Measurements from ENCODE around the gene TRIM56. TPM values are rescaled to one million over a fixed set of nuclear protein-coding genes. Genes with fewer than 3 reads are reported as not detected.

TRIM56 gene
- total and polyA plus RNA-seq, 2 of the 4 experiments (the other 2 are of a cell fraction), result 3.9 to 5.9 TPM

- in situ Hi-C loops (cut with MboI; ENCODE audit: low sequenced_read_pairs) (loop anchor here (25.0 kb wide), 1 partner anchor 663 kb away; the partner anchor contains the start of genes MEPCE, PPP1R35 and ZCWPW1), intact Hi-C loops (cut with micrococcal nuclease) (loop anchor here (1.0 kb wide), 3 partner anchors 17 to 27 kb away; partner anchors contain the start of gene SERPINE1), dilution Hi-C loops (cut with HindIII; ENCODE audit: low sequenced_read_pairs, unreplicated experiment) (no loop called here)
- Histone ChIP-seq H3K9me1 (ENCODE audit: insufficient read depth, low read length) (peaks cover 30% of the 10 kb centered on the region), H2BK120ac (ENCODE audit: low read depth, low read length) (peak overlapping the region; percentile 100), H3K4me2 (ENCODE audit: low read depth, low read length) (peak overlapping the region; percentile 33), H3K27ac (ENCODE audit: insufficient read depth, low read length) (peak overlapping the region; percentile 88), H4K20me1 (ENCODE audit: insufficient read depth, low read length) (no peaks in the 10 kb centered on the region; the same call in 1 of the 2 replicates), H3K4me1 (ENCODE audit: control insufficient read depth, insufficient read depth, low read length) (peaks cover 25% of the 10 kb centered on the region), H3K9me3 (ENCODE audit: control insufficient read depth, insufficient read depth, low read length) (no peaks in the 10 kb centered on the region), H4K8ac (ENCODE audit: low read depth in 2 of 2, low read length in 2 of 2) (peak overlapping the region; percentile 87), H3K79me1 (ENCODE audit: low read depth in 1 of 2, low read length in 2 of 2) (peaks cover 24 to 74% of the 10 kb centered on the region in 2 experiments), H3K27me3 (ENCODE audit: control insufficient read depth, insufficient read depth, low read length) (no peaks in the 10 kb centered on the region), H2BK5ac (ENCODE audit: low read depth, low read length, poor library complexity, severe bottlenecking) (peak overlapping the region; percentile 99), H3K4ac (ENCODE audit: low read depth, low read length) (peak overlapping the region; percentile 99), H3K9ac (ENCODE audit: low read depth, low read length) (peak overlapping the region; percentile 52), H2AK5ac (ENCODE audit: low read depth, low read length) (peak overlapping the region; percentile 100), H3K14ac (replicated peaks; ENCODE audit: low read depth, low read length) (peak overlapping the region; percentile 97), H3K56ac (ENCODE audit: extremely low read depth, insufficient read depth, low read length) (peak overlapping the region; percentile 84), H3K23ac (ENCODE audit: low read depth, low read length) (peak overlapping the region; percentile 97), H3K36me3 (ENCODE audit: control insufficient read depth, insufficient read depth, low read length) (no peaks in the 10 kb centered on the region), H4K5ac (ENCODE audit: low read depth, low read length) (peak overlapping the region; percentile 88), H4K91ac (ENCODE audit: insufficient read depth, low read depth, low read length) (peak overlapping the region; percentile 99), H2AFZ (replicated peaks; ENCODE audit: low read length, poor library complexity) (peak overlapping the region; percentile 60), H2AK9ac (replicated peaks; ENCODE audit: low read depth, low read length, poor library complexity) (peak overlapping the region; percentile 97), H3K18ac (ENCODE audit: low read depth, low read length) (peak overlapping the region; percentile 85), H2BK15ac (ENCODE audit: low read depth, low read length) (peak overlapping the region; percentile 99; the same call in 2 of the 3 replicates), H2BK20ac (ENCODE audit: low read depth, low read length) (peak overlapping the region; percentile 100), H3K4me3 (ENCODE audit: insufficient read depth, low read depth, low read length) (no peak overlapping the region)
- DNase-seq (peak; percentile 99), ATAC-seq (ENCODE audit: low read depth) (peak; percentile 93)
- BruUV-seq (replicated peaks), result no TSS peak
- CTCF ChIA-PET, result interaction anchor here (0.6 to 1.4 kb wide), 5 partner anchors 10 to 92 kb away, joined by 3 to 7 read pairs (median 4); partner anchors contain the start of gene SERPINE1
- 2% methylated on average over 9 of the region's 26 CpGs; no CpG with 5 or more reads in 1 of the 2 experiments for WGBS, 2 experiments (ENCODE audit: extremely low coverage in 2 of 2, insufficient read length in 1 of 2)
- POLR2A ChIA-PET (ENCODE audit: unreplicated experiment), result interaction anchor here (0.9 kb wide), 1 partner anchor 30 kb away, joined by 3 read pairs; no protein-coding TSS in a partner anchor
- TF ChIP-seq CHD1 (IDR thresholded peaks at IDR 0.05; ENCODE audit: low read depth, low read length) (no peak), CEBPB (IDR thresholded peaks at IDR 0.05; ENCODE audit: low read depth, low read length) (peak; percentile 75), RCOR1 (IDR thresholded peaks at IDR 0.05; ENCODE audit: insufficient replicate concordance, low read length) (peak; percentile 64), MAZ (IDR thresholded peaks at IDR 0.05; ENCODE audit: borderline replicate concordance, low read depth, low read length) (peak; percentile 98), POLR2A (IDR thresholded peaks at IDR 0.05; ENCODE audit: low read depth, low read length) (0 out of 2 replicates have a peak, but pooled peaks have one; percentile 14), MAFK (IDR thresholded peaks at IDR 0.05; ENCODE audit: low read depth, low read length) (peak; percentile 91), RAD21 (IDR thresholded peaks at IDR 0.05; ENCODE audit: low read length) (peak; percentile 21; the same call in 1 of the 2 replicates), CTCF (conservative IDR thresholded peaks at IDR 0.05; ENCODE audit: low read depth, low read length) (no peak), SMC3 (IDR thresholded peaks at IDR 0.05; ENCODE audit: low read depth, low read length) (peak; percentile 19), USF2 (IDR thresholded peaks at IDR 0.05; ENCODE audit: low read depth, low read length) (peak; percentile 76), BHLHE40 (IDR thresholded peaks at IDR 0.05; ENCODE audit: low read depth, low read length) (peak; percentile 85), ELK1 (IDR thresholded peaks at IDR 0.05; ENCODE audit: borderline replicate concordance, low read depth, low read length) (no peak), RFX5 (IDR thresholded peaks at IDR 0.05; ENCODE audit: low read depth, low read length) (no peak)
Observed at GRCh38 chr7:101099969-101100781, 14.9 kb downstream of the TRIM56 start.

Data from IMR-90 (cell line).